Stimulated activated naive B cell treated with anti-CD40 and anti-IgM and Interleukin-4, amounts not matched to agents 10 μg/mL and 1 μg/mL and 100 μg/mL, for 72 hours (primary cell): ENCODE data around the gene LAMA5.
A peak's percentile ranks its signal among the peaks of the same experiment; 100 is the strongest.

Source experiments
- ATAC-seq, 2 donors: fragments of 150-1000 bp; cut with Tn5 transposase; replicated peaks; 2 replicates each; pipeline ENCODE4 v1.10.0; 2021; ENCODE audit warnings: moderate library complexity in 1 of 2
- DNase-seq: peaks from one replicate; pipeline ENCODE4 v3.0.0; 2021
- H3K27ac Mint-ChIP-seq: one replicate; pipeline ENCODE4 v1.8.0; 2022; ENCODE audit warnings: mild to moderate bottlenecking, mixed read lengths
- H3K27me3 Mint-ChIP-seq, 2 donors: one replicate each; pipeline ENCODE4 v1.8.0; 2022; ENCODE audit warnings: mixed read lengths in 2 of 2
- H3K36me3 Mint-ChIP-seq, 2 donors: one replicate each; pipeline ENCODE4 v1.8.0; 2022; ENCODE audit warnings: mixed read lengths in 2 of 2, mild to moderate bottlenecking in 1 of 2
- H3K4me1 Mint-ChIP-seq, 2 donors: one replicate each; pipeline ENCODE4 v1.8.0; 2022; ENCODE audit warnings: mixed read lengths in 2 of 2, mild to moderate bottlenecking in 1 of 2
- H3K4me3 Mint-ChIP-seq, 2 donors: one replicate each; pipeline ENCODE4 v1.8.0; 2022; ENCODE audit warnings: mild to moderate bottlenecking in 2 of 2, mixed read lengths in 2 of 2, moderate library complexity in 1 of 2
- H3K9me3 Mint-ChIP-seq, 2 donors: one replicate each; pipeline ENCODE4 v1.8.0; 2022; ENCODE audit warnings: mixed read lengths in 2 of 2, mild to moderate bottlenecking in 1 of 2

Gene LAMA5

DNA sequence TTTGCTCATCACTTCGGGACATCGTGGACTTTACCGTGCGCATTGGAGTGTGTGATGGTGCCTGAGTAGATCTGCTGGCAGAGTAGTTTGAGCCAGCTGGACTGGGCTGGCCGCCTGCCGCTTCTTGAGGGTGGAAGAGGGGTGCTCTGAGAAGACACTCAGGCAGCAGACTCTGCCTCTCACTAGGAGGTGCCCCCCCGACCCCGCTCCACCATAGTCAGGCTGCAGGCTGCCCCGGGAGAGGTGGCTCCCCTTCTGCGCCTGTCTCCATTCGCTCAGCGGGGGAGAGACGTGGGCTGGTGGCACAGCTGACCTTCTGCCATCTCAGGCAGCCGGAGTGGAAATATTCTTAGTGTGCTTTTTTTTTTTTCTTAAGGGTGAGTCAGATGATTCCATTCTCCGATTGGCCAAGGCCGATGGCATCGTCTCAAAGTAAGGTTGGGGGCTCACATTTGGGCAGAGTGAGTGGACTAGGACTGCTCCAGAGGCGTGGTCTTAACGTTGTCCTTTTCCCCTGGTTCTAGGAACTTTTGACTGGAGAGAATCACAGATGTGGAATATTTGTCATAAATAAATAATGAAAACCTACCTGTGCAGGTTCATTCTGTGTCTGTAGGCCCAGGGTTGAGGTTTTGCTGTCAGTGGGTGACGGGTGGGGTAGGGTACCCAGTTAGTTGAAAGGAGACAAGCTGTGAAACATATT, 21.0 kb upstream of the LAMA5 start:
- H3K27me3 Mint-ChIP-seq: no peaks in the 10 kb centered on the region
- H3K4me3 Mint-ChIP-seq: peak overlapping the region; percentile 95
- no peak for DNase-seq
- peak overlapping the region; percentile 96 for H3K27ac Mint-ChIP-seq
- no peaks in the 10 kb centered on the region for H3K9me3 Mint-ChIP-seq
- peaks cover 38 to 63% of the 10 kb centered on the region in 2 donors for H3K4me1 Mint-ChIP-seq
- no peak for ATAC-seq
- peaks cover 38 to 60% of the 10 kb centered on the region in 2 donors for H3K36me3 Mint-ChIP-seq

DNA sequence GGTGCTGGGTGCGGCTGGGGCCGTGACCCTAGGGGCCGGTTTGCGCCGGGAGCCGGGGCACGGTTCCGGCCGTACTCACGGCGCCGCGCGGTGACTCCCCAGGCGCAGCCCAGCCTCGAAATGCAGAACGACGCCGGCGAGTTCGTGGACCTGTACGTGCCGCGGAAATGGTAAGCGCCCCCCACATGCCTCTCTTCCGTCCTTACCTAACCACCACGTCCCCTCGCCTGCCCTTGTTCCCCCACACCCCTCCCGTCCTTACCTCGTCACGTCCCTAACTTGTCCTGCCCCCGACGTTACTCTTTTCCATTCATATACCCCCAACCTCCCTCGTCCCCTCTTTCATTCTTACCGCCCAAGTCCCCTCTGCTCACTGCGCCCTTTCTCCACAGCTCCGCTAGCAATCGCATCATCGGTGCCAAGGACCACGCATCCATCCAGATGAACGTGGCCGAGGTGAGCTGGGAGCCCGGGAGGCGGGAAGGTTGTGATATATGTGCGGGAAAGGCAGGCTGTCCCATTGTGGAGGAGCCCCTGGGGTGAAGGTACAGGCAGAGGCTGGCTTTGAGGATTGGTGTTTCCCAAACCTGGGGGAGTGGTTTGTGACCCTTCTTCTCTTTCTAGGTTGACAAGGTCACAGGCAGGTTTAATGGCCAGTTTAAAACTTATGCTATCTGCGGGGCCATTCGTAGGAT, 20.3 kb upstream of the LAMA5 start:
- H3K9me3 Mint-ChIP-seq: peaks cover 0 to 1% of the 10 kb centered on the region in 2 donors
- peak; percentile 9 to 17 for ATAC-seq
- H3K4me1 Mint-ChIP-seq: peaks cover 39 to 69% of the 10 kb centered on the region in 2 donors
- peak overlapping the region; percentile 96 for H3K27ac Mint-ChIP-seq
- no peak for DNase-seq
- H3K36me3 Mint-ChIP-seq: peaks cover 43 to 61% of the 10 kb centered on the region in 2 donors
- no peaks in the 10 kb centered on the region for H3K27me3 Mint-ChIP-seq
- H3K4me3 Mint-ChIP-seq: peak overlapping the region; percentile 95

DNA sequence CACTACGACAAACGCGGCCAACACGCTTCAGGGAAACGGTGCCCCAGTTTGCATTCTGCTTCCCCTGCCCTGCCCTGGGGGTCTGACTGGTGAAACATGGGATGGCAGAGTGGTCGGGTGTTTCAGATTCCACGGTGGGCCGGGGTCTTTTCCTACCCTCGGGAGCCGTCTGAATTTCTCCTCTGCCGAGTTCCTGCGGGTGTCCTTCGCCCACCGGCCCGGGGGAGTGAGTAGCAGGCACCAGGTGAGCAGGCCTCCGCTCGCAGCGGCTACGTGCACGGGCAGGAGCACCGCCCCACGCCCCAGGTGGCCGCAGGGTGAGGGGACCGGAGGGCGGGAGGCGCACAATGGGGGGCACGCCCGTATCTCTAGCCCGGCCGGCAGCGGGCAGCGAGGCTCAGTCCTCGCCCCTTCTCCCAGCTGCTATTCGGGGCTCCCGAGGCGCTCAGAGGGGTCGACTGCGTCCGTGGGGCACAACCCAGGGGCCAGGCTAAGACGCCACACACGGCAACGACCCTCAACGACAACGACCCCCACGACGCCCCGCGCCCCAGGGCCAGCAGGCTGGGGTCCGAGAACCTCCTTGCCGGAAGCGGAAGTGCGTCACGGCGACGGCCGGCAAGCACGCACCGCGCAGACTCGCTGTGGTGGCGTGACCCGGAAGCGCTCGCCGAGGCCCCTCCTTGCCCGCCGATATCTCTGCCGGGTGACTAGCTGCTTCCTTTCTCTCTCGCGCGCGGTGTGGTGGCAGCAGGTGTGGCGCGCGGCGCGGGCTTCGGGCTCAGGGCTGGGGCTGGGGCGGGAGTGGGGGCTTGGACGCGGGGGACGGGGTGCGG, 19.5 kb upstream of the LAMA5 start, which contains the start of gene RPS21:
RPS21 (plus strand) TSS at position 721 of the 836 bp plus-strand sequence. CDS start 236 bp downstream, outside the sequence.
- H3K36me3 Mint-ChIP-seq: peaks cover 44 to 64% of the 10 kb centered on the region in 2 donors
- H3K4me3 Mint-ChIP-seq: peak within 1 kb of the TSS; percentile 95
- peaks cover 6% of the 10 kb centered on the region in 2 donors for H3K9me3 Mint-ChIP-seq
- no peaks in the 10 kb centered on the region for H3K27me3 Mint-ChIP-seq
- peak within 1 kb of the TSS; percentile 96 for H3K27ac Mint-ChIP-seq
- peak; percentile 89 for DNase-seq
- H3K4me1 Mint-ChIP-seq: peaks cover 44 to 73% of the 10 kb centered on the region in 2 donors
- ATAC-seq: peak; percentile 90 to 95

DNA sequence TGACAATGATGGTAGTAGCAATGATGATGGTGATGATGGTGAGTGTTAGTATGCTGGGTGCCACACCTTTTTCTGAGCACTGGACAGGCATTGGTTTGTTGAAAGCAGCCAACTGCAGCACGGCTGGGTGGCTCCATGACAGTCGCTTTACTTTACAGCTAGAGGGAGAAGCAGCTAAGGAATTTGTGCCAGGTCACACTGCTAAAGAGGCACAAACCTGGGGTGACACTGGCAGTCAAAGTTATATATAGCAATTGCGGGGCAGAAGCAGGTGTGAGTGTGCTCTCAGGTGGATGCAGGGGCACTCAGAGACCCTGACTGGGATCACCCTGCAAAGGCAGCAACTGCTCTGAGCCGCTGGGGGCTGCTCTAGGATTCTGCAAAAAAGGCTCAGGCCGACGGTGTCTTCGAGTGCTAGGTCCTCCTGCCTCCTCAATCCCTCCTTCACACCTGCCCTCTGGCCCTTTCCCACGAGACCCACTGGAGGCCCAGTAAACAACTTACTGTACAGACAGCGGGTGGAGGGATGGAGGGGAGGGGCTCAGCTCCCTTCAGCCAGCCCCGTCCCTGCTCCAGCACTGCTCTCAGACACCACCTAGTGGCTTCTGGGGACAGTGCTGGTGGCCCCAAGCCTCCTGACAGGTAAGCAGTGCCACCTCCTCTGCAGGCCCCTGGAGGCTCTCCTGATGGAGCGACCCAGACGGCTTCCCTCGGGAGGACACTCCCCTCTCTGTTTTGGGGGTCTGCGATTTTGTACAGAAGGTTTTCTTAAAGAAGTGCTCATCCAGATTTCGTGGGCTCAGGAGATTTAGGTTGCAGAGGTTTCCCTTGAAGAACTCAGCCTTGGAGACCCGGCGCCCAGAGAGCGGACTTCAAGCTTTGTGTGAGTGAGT, 15.4 kb upstream of the LAMA5 start:
- ATAC-seq (peak; percentile 78 to 80), DNase-seq (peak; percentile 78)
- peaks cover 17 to 26% of the 10 kb centered on the region in 2 donors for H3K36me3 Mint-ChIP-seq
- H3K4me3 Mint-ChIP-seq: peak overlapping the region in 1 of 2 donors; percentile 54
- H3K27me3 Mint-ChIP-seq: no peaks in the 10 kb centered on the region
- no peak overlapping the region for H3K27ac Mint-ChIP-seq
- peaks cover 6% of the 10 kb centered on the region in 2 donors for H3K9me3 Mint-ChIP-seq
- H3K4me1 Mint-ChIP-seq: peaks cover 25 to 37% of the 10 kb centered on the region in 2 donors

DNA sequence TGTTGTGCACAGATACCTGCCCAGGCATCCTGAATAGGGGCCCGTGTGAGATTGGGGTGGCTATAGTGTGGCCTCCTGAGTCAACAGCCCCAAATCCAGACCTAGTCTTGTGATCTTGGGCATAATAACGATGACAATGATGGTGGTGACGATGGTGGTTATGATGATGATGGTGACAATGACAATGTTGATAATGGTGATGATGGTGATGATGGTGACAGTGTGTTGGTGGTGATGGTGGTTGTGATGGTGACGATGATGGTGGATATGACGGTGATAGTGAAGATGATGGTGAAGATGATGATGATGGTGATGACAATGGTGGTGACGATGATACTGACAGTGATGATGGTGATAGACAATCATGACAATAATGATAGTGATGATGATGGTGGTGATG, 14.7 kb upstream of the LAMA5 start:
- no peak overlapping the region for H3K4me3 Mint-ChIP-seq
- no peak for DNase-seq
- peaks cover 14 to 26% of the 10 kb centered on the region in 2 donors for H3K36me3 Mint-ChIP-seq
- H3K27me3 Mint-ChIP-seq: no peaks in the 10 kb centered on the region
- H3K9me3 Mint-ChIP-seq: peaks cover 6% of the 10 kb centered on the region in 2 donors
- peaks cover 23 to 35% of the 10 kb centered on the region in 2 donors for H3K4me1 Mint-ChIP-seq
- H3K27ac Mint-ChIP-seq: no peak overlapping the region
- no peak for ATAC-seq

DNA sequence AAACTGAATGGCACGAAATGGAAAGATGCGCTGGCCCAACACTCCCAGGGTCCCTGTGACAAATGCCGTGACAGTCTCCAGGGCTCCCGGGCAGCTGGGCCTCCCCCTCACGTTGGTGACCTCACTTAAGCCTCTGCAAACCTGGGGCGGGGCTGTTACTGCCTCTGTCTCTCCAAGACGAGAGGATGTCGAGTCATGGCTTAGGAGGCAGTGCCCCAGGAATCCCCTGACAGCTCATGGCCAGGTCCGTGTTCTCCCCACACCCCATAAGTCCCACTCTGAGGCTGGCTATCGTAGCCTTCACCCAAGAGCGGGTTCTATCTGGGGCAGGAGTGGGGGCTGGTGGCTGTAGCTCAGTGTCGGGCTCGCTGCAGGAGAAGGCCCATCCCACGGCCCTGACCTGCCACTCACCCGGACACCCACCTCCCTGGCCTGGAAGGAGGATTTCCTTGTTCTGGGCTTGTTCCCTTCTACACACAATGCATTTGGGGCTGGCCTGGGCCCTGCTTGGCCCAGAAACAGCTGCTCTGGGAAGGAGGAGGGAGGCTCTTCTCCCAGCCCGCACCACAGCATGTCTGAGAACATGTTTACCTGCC, 14.2 kb upstream of the LAMA5 start:
- no peaks in the 10 kb centered on the region for H3K27me3 Mint-ChIP-seq
- H3K4me3 Mint-ChIP-seq: no peak overlapping the region
- ATAC-seq (no peak), DNase-seq (no peak)
- peaks cover 6% of the 10 kb centered on the region in 2 donors for H3K9me3 Mint-ChIP-seq
- peaks cover 14 to 26% of the 10 kb centered on the region in 2 donors for H3K36me3 Mint-ChIP-seq
- peaks cover 23 to 35% of the 10 kb centered on the region in 2 donors for H3K4me1 Mint-ChIP-seq
- no peak overlapping the region for H3K27ac Mint-ChIP-seq

DNA sequence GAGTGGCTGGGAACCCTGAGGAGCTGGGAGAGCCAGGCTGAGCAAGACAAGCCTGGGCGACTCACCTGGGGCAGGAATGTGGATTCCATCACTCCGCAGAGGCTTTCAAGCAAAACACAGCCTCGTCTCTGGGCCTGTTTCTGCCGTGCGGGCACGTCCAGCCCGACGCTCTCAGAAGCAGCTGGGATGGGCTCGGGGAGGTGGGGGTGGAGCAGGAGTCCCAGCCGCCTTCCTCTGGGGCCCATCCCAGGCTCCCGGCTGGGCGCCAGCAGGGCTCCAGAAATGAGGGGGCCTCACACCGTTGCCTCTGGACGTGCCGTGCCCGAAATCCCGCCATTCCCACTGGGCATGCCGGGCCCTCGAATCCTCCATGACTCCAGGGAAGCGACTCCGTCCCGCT, 11.1 kb upstream of the LAMA5 start:
- Mint-ChIP-seq H3K27me3 (no peaks in the 10 kb centered on the region), H3K4me3 (no peak overlapping the region), H3K9me3 (peaks cover 6% of the 10 kb centered on the region in 2 donors), H3K27ac (no peak overlapping the region), H3K36me3 (peaks cover 14 to 16% of the 10 kb centered on the region in 2 donors), H3K4me1 (peaks cover 14 to 22% of the 10 kb centered on the region in 2 donors)
- DNase-seq: no peak
- no peak for ATAC-seq

DNA sequence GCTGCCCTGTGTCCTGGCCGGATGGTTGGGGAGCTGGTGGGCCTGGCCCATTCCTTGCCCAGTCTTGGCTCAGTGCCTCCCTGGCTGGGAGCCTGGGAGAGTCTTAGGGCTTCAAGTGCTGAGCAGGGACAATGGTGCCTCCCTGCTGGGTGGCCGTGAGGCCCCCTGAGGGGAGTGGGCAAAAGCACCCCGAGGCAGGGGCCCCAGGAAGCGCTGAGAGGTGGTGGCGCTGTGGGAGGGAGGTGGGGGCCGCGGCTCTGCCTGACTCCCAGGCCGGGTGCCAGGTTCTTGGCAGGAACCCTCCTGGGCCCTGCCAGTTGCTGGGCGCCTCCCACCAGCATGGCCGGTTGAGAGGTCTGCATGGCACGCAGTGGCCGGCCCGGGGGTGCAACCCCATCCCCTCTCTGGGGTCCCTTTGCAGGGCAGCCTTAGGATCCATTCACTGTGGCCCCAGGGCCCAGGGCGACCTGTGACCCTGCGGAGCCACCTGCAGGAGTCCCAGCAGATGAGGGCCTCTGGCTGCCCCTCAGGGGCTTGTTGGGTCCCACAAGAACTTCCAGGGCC, 10.6 kb upstream of the LAMA5 start:
- H3K27me3 Mint-ChIP-seq: peaks cover 4 to 5% of the 10 kb centered on the region in 2 donors
- H3K4me3 Mint-ChIP-seq: no peak overlapping the region
- DNase-seq: no peak
- H3K9me3 Mint-ChIP-seq: peaks cover 6% of the 10 kb centered on the region in 2 donors
- no peak for ATAC-seq
- H3K36me3 Mint-ChIP-seq: peaks cover 11 to 14% of the 10 kb centered on the region in 2 donors
- H3K4me1 Mint-ChIP-seq: peaks cover 12 to 19% of the 10 kb centered on the region in 2 donors
- no peak overlapping the region for H3K27ac Mint-ChIP-seq

DNA sequence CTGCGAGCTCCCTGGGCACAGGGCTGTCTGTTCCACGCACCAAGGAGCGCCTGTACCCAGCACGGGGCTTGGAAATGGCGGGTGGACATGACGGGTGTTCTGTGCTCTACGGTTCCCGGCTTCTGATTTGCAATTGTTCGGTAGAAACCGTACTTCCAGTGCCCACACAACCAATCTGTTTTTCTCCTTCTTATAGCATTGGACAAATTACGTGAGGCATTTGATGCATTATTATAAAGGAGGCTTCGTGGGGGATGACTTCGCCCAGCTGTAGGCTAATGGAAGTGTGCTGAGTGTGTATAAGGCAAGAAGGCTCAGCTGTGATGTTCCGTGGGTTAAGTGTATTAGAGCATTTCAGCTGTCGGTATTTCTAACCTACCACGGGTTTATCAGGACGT, 10.0 kb upstream of the LAMA5 start:
- H3K9me3 Mint-ChIP-seq: peaks cover 3 to 4% of the 10 kb centered on the region in 2 donors
- peaks cover 9 to 12% of the 10 kb centered on the region in 2 donors for H3K4me1 Mint-ChIP-seq
- peaks cover 6 to 9% of the 10 kb centered on the region in 2 donors for H3K36me3 Mint-ChIP-seq
- peak overlapping the region; percentile 1 for H3K27ac Mint-ChIP-seq
- H3K27me3 Mint-ChIP-seq: peaks cover 5 to 7% of the 10 kb centered on the region in 2 donors
- no peak overlapping the region for H3K4me3 Mint-ChIP-seq
- DNase-seq (no peak), ATAC-seq (no peak)

DNA sequence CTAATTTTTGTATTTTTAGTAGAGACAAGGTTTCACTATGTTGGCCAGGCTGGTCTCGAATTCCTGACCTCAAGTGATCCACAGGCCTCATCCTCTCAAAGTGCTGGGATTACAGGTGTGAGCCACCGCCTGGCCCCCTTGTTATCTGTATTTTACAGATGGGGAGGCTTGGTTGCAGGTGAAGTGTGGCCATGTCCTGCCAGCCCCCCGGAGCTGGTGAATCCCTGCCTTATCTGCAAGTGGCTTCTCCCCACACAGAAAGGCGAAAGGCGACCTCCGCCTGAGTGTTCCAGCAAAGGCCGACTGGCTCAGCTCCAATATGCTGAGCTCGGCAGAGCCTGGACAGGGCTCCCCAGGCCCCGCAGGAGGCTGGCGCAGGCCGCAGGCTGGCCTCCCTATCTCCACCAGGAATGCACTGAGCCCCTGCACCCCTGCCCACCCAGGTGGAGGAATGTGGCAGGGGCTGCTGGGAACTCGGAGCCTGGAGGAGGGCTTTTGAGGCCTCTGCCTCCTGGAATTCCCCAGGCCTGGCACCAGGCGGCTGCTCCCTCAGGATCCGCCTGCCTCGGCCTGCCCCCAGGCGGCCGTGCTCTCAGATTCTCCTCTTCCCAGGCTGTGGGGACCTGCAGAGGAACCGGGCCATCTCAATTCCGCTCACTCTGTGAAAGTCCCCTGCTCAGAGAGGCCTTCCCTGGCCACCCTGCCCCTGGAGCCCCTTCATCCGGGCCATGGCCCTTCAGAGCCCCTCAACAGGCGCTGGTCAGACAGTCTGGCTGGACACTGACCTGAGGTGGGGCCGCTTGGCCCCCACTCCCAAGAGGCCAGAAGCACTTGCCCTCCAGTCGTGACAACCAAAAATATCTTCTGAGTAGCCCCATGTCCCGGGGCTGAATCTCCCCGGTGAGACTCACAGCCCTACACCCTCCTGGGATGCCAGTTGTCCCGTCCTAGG, 9.3 kb upstream of the LAMA5 start:
- Mint-ChIP-seq H3K4me3 (no peak overlapping the region), H3K27me3 (peaks cover 5 to 7% of the 10 kb centered on the region in 2 donors), H3K9me3 (no peaks in the 10 kb centered on the region), H3K36me3 (peaks cover 0 to 4% of the 10 kb centered on the region in 2 donors), H3K27ac (no peak overlapping the region), H3K4me1 (peaks cover 5 to 8% of the 10 kb centered on the region in 2 donors)
- DNase-seq: no peak
- no peak for ATAC-seq

DNA sequence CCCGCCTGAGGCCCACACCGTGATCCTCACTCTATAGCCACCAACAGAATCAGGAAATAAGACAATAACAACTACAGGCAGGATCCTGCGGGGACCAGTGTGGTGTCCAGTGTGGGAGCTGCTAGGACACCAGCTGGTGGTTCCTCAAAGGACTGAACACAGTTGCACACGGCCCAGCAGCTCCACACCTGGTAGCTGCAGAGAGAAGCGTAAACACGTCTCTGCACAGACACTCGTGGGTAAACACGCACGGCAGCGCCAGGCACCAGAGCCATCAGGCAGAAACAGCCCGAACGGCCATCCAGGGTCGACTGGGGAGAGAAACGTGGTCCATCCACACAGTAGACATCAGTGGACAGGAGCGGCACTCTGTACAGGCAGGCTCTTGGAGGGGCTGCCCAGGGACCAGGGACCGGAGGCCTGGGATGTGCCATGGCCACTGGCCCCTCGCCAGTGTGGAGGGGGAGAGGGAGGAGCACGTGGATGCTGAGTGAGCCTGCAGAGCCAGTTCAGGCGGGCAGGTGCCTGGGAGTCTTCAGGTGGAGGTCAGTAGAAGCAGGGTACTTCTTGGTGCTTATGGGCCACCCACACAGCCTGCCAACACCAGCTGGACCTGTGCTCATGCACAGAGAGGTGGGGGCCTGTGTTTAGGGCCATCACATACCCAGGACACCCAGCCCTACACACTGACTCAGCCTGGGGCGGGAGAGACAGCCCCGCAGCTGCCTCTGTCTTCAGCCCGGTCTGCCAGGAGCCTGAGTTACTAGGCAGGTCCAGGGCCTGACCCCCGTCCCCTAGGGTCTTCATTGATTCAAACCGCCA, 7.4 kb upstream of the LAMA5 start:
- DNase-seq (no peak), ATAC-seq (no peak)
- Mint-ChIP-seq H3K9me3 (no peaks in the 10 kb centered on the region), H3K27me3 (peaks cover 5 to 7% of the 10 kb centered on the region in 2 donors), H3K4me1 (peaks cover 10 to 17% of the 10 kb centered on the region in 2 donors), H3K36me3 (peaks cover 0 to 4% of the 10 kb centered on the region in 2 donors), H3K4me3 (no peak overlapping the region), H3K27ac (no peak overlapping the region)
